Osteocyte (in vitro differentiated cells): Measurements from ENCODE around the gene MRPS14. TPM values are rescaled to one million over a fixed set of nuclear protein-coding genes. Genes with fewer than 3 reads are reported as not detected.

ENCODE experiments used
- DNase-seq: peaks from one replicate; pipeline ENCODE4 v3.0.0; 2021; ENCODE audit warnings: mixed read lengths; ENCODE audit not compliant: unreplicated experiment; ENCODE audit errors: extremely low spot score
- H3K27ac Mint-ChIP-seq: one replicate; pipeline ENCODE4 v1.8.0; 2021; ENCODE audit warnings: mild to moderate bottlenecking, mixed read lengths; ENCODE audit not compliant: unreplicated experiment
- H3K27me3 Mint-ChIP-seq: one replicate; pipeline ENCODE4 v1.8.0; 2021; ENCODE audit warnings: mixed read lengths; ENCODE audit not compliant: unreplicated experiment
- H3K36me3 Mint-ChIP-seq: one replicate; pipeline ENCODE4 v1.8.0; 2021; ENCODE audit warnings: mixed read lengths; ENCODE audit not compliant: unreplicated experiment
- H3K4me1 Mint-ChIP-seq: one replicate; pipeline ENCODE4 v1.8.0; 2021; ENCODE audit warnings: mixed read lengths; ENCODE audit not compliant: unreplicated experiment
- H3K4me3 Mint-ChIP-seq: one replicate; pipeline ENCODE4 v1.8.0; 2021; ENCODE audit warnings: mild to moderate bottlenecking, moderate library complexity, mixed read lengths; ENCODE audit not compliant: unreplicated experiment
- H3K9me3 Mint-ChIP-seq: one replicate; pipeline ENCODE4 v1.8.0; 2021; ENCODE audit warnings: mixed read lengths; ENCODE audit not compliant: unreplicated experiment
- total RNA-seq: library from RNA; stranded (reverse); gene quantifications from 2 replicates; pipeline ENCODE4 v1.2.1, GENCODE V29; 2021
- TF ChIP-seq, protein P1 (sequence below): fragments of 200-600 bp; sonication (generic); IDR thresholded peaks from 2 replicates; pipeline ENCODE4 v1.5.0; 2021; ENCODE audit warnings: antibody characterized with exemption, mild to moderate bottlenecking, moderate library complexity

MRPS14 gene
- total RNA-seq, 1 donor from 2014 or later, result 29.8 TPM

- Mint-ChIP-seq H3K9me3 (no peaks in the 10 kb centered on the region), H3K27ac (no peak overlapping the region), H3K36me3 (peaks cover 48% of the 10 kb centered on the region), H3K4me1 (no peaks in the 10 kb centered on the region), H3K4me3 (no peak overlapping the region), H3K27me3 (no peaks in the 10 kb centered on the region)
- no peak for DNase-seq
- TF ChIP-seq, protein P1, sequence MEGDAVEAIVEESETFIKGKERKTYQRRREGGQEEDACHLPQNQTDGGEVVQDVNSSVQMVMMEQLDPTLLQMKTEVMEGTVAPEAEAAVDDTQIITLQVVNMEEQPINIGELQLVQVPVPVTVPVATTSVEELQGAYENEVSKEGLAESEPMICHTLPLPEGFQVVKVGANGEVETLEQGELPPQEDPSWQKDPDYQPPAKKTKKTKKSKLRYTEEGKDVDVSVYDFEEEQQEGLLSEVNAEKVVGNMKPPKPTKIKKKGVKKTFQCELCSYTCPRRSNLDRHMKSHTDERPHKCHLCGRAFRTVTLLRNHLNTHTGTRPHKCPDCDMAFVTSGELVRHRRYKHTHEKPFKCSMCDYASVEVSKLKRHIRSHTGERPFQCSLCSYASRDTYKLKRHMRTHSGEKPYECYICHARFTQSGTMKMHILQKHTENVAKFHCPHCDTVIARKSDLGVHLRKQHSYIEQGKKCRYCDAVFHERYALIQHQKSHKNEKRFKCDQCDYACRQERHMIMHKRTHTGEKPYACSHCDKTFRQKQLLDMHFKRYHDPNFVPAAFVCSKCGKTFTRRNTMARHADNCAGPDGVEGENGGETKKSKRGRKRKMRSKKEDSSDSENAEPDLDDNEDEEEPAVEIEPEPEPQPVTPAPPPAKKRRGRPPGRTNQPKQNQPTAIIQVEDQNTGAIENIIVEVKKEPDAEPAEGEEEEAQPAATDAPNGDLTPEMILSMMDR, result no peak
Measured at GRCh38 chr1:175009532-175009931, 13.7 kb downstream of the MRPS14 start.

DNA sequence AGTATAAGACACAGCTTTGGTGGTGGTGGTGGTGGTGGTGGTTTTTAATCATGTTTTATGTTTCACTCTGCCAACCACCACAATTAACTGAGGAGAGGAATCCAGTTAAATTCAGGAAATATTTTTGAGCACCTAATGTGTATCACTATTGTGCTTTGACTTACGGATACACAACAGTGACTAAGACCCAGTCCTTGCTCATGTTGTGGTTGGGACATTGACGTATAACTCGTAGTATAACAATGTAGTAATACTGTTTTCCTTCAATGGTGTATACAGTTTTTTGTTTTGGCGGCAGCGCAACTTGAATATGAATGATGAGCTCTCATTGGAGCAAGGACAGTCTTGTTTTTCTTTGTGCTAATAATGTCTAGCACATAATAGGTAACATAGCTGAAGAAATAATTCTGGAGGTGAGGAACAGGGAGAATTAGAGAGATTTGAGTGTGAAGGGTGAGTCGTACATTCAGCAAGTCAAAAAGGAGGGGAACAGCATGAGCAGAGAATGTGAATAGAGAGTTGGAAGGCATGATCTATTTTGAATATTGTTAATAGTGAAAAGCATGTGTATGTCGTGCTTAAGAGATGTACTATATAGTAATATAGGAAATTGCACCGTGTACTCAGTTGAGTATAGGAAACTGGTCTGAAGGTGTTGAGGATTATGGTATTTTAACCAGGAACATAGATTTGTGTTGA is 18.0 kb downstream of the MRPS14 start:
- no peak overlapping the region for H3K4me3 Mint-ChIP-seq
- no peak overlapping the region for H3K27ac Mint-ChIP-seq
- no peaks in the 10 kb centered on the region for H3K9me3 Mint-ChIP-seq
- peaks cover 16% of the 10 kb centered on the region for H3K36me3 Mint-ChIP-seq
- no peak for DNase-seq
- TF ChIP-seq, protein P1, result no peak
- H3K4me1 Mint-ChIP-seq, result peaks cover 33% of the 10 kb centered on the region
- no peaks in the 10 kb centered on the region for H3K27me3 Mint-ChIP-seq

DNA sequence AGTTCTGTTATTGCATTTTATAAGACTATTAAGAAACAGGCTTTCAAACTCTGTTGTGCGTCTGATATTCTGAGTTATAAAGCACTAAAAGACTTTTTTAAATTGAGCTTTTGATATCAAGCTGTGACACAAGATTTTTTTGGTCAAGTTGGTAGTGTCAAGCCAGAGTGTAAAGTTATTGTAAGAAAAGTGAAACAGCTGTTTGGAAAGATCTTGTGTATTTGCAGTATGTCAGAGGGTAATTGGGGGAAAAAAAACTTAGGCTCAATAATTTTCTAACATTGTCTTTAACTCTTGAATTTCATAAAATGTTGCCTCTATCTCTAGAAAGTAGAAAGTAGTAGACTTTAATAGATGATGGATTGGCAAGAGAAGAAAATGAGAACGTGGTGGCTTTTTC is 19.7 kb downstream of the MRPS14 start:
- peaks cover 33% of the 10 kb centered on the region for H3K4me1 Mint-ChIP-seq
- no peaks in the 10 kb centered on the region for H3K9me3 Mint-ChIP-seq

GRCh38 chr1:175002910-175003517 is 20.2 kb downstream of the MRPS14 start:
- Mint-ChIP-seq H3K36me3 (peaks cover 8% of the 10 kb centered on the region), H3K4me1 (peaks cover 33% of the 10 kb centered on the region), H3K9me3 (no peaks in the 10 kb centered on the region), H3K27ac (peak overlapping the region; percentile 62), H3K27me3 (no peaks in the 10 kb centered on the region), H3K4me3 (no peak overlapping the region)
- DNase-seq, result no peak
- TF ChIP-seq, protein P1, result no peak

More for the DNA sequence above, 19.7 kb downstream of the MRPS14 start:
- DNase-seq, result no peak
- Mint-ChIP-seq H3K27ac (peak overlapping the region; percentile 62), H3K27me3 (no peaks in the 10 kb centered on the region), H3K36me3 (peaks cover 11% of the 10 kb centered on the region), H3K4me3 (no peak overlapping the region)
- TF ChIP-seq, protein P1, result no peak

DNA sequence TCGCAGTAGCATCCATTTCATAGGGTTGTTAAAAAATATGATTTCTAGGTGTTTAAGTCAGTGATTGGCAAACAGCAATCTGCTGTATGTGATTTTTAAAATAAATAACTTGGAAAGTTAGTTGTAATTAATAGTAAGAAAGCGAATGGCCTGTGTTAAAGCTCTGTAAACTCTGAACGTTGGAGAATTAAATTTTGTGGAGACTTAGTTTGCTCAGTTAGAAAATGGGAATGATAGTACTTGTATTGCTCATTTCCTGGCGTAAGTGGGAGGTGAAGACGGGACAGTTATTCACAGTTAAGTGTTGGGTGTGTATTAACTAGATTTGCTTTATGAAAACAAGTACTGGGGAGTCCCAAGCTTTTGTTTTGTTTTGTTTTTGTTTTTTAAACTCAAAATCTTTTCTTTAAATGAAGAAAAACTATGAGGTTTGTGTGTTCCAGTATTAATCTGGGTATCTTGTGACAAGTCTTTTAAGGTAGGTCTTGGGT is 22.5 kb downstream of the MRPS14 start:
- TF ChIP-seq, protein P1, result no peak
- no peak for DNase-seq
- H3K4me3 Mint-ChIP-seq, result no peak overlapping the region
- H3K27ac Mint-ChIP-seq, result peak overlapping the region; percentile 87
- peaks cover 38% of the 10 kb centered on the region for H3K4me1 Mint-ChIP-seq
- H3K27me3 Mint-ChIP-seq, result no peaks in the 10 kb centered on the region
- H3K36me3 Mint-ChIP-seq, result peaks cover 4% of the 10 kb centered on the region
- H3K9me3 Mint-ChIP-seq, result no peaks in the 10 kb centered on the region
